H1 (cell line): Measurements from ENCODE around the gene BZW1. TPM values are rescaled to one million over a fixed set of nuclear protein-coding genes. Genes with fewer than 3 reads are reported as not detected.

ENCODE experiments used
- CTCF ChIA-PET: fragments of 300-600 bp; sonication (Branson Sonifier 250); formaldehyde crosslinking; loops from one replicate; lab custom pipeline; 2021; ENCODE audit not compliant: partially characterized antibody; lab: Charles Lee
- POLR2A ChIA-PET: fragments of 300-600 bp; sonication (Branson Sonifier 250); formaldehyde crosslinking; loops from one replicate; lab custom pipeline; 2021; ENCODE audit warnings: inconsistent platforms; ENCODE audit not compliant: partially characterized antibody; lab: Charles Lee
- DNase-seq, 2 experiments: peaks; one replicate each; pipeline versions ENCODE4 v3.0.0 to v3.0.0-alpha.2; 2010 to 2022; ENCODE audit warnings: low spot score in 2 of 2, low read depth in 1 of 2, mixed read lengths in 1 of 2
- FAIRE-seq: peaks from 2 replicates; lab custom pipeline; 2011; peaks lifted over from hg19 to GRCh38; lab: Jason Lieb, UNC
- H2AFZ ChIP-seq: 2 replicates; pipeline ENCODE4 v1.8.1; 2012; ENCODE audit warnings: low read length, inconsistent platforms
- H2AK5ac ChIP-seq: 2 replicates; pipeline ENCODE4 v1.6.1; 2013; ENCODE audit warnings: low read depth, low read length
- H2BK120ac ChIP-seq: replicated peaks from 2 replicates; pipeline ENCODE3; 2013; ENCODE audit warnings: low read depth, low read length, inconsistent platforms
- H2BK12ac ChIP-seq: 2 replicates; pipeline ENCODE4 v1.6.1; 2013; ENCODE audit warnings: low read depth, low read length
- H2BK15ac ChIP-seq: 2 replicates; pipeline ENCODE4 v1.6.1; 2013; ENCODE audit warnings: low read length
- H2BK20ac ChIP-seq: 2 replicates; pipeline ENCODE4 v1.6.1; 2013; ENCODE audit warnings: low read length
- H2BK5ac ChIP-seq: 2 replicates; pipeline ENCODE4 v1.6.1; 2013; ENCODE audit warnings: low read depth, low read length
- H3K14ac ChIP-seq: 2 replicates; pipeline ENCODE4 v1.6.1; 2013; ENCODE audit warnings: inconsistent platforms; ENCODE audit not compliant: insufficient read length
- H3K18ac ChIP-seq: 2 replicates; pipeline ENCODE4 v1.6.1; 2013; ENCODE audit warnings: low read length; ENCODE audit errors: extremely low read depth
- H3K23ac ChIP-seq: 2 replicates; pipeline ENCODE4 v1.6.1; 2013; ENCODE audit warnings: inconsistent platforms; ENCODE audit not compliant: insufficient read length
- H3K23me2 ChIP-seq: 2 replicates; pipeline ENCODE4 v1.6.1; 2013; ENCODE audit warnings: low read depth, low read length
- H3K27ac ChIP-seq: 2 replicates; pipeline ENCODE4 v1.6.1; 2011; ENCODE audit warnings: low read depth, low read length, inconsistent platforms
- H3K27me3 ChIP-seq, 4 experiments: replicated peaks in 1 of 4; 1 replicate in 1 of 4; 2 replicates in 3 of 4; pipeline versions ENCODE4 v1.6.1 to v1.8.1; 2011 to 2013; ENCODE audit warnings: low read length in 3 of 4, mild to moderate bottlenecking in 3 of 4, inconsistent platforms in 2 of 4, mixed read lengths in 2 of 4, moderate library complexity in 1 of 4; ENCODE audit not compliant: control insufficient read depth in 3 of 4, insufficient read depth in 3 of 4; ENCODE audit errors: extremely low read depth in 1 of 4
- H3K36me3 ChIP-seq, 4 experiments: 2 replicates each; pipeline versions ENCODE4 v1.6.1 to v1.8.1; 2011 to 2013; ENCODE audit warnings: mild to moderate bottlenecking in 4 of 4, low read length in 3 of 4, moderate library complexity in 2 of 4, control low read depth in 1 of 4, inconsistent platforms in 1 of 4; ENCODE audit not compliant: insufficient read depth in 4 of 4, control insufficient read depth in 2 of 4
- H3K4ac ChIP-seq: replicated peaks from 2 replicates; pipeline ENCODE3; 2013; ENCODE audit warnings: low read length, low read depth, mixed read lengths, inconsistent platforms; ENCODE audit not compliant: insufficient read length
- H3K4me1 ChIP-seq, 4 experiments: replicated peaks in 1 of 4; 1 replicate in 1 of 4; 2 replicates in 3 of 4; pipeline versions ENCODE4 v1.6.1 to v1.8.1; 2011 to 2013; ENCODE audit warnings: low read length in 3 of 4, inconsistent platforms in 2 of 4, mixed read lengths in 1 of 4; ENCODE audit not compliant: insufficient read depth in 4 of 4, control insufficient read depth in 3 of 4
- H3K4me2 ChIP-seq, 2 experiments: 2 replicates each; pipeline versions ENCODE4 v1.6.1 to v1.8.1; 2011 to 2013; ENCODE audit warnings: low read depth in 2 of 2, low read length in 2 of 2, control low read depth in 1 of 2, inconsistent platforms in 1 of 2, mild to moderate bottlenecking in 1 of 2; ENCODE audit not compliant: insufficient read depth in 1 of 2
- H3K4me3 ChIP-seq, 4 experiments: fragments of 200-600, 300-600 bp in 1 of 4; sonication (generic), shearing (Covaris generic), sonication (Bioruptor Twin) in 1 of 4; 2 replicates each; pipeline versions ENCODE4 v1.5.1 to v1.8.1; 2011 to 2016; ENCODE audit warnings: low read length in 4 of 4, low read depth in 3 of 4, control low read depth in 2 of 4, inconsistent platforms in 2 of 4, mild to moderate bottlenecking in 2 of 4, mixed read lengths in 1 of 4, moderate library complexity in 1 of 4; ENCODE audit not compliant: insufficient read depth in 2 of 4; ENCODE audit errors: extremely low read depth in 1 of 4
- H3K56ac ChIP-seq: replicated peaks from 2 replicates; pipeline ENCODE3; 2013; ENCODE audit warnings: low read depth, mild to moderate bottlenecking, mixed read lengths, low read length, inconsistent platforms; ENCODE audit not compliant: insufficient read length
- H3K79me1 ChIP-seq: 2 replicates; pipeline ENCODE4 v1.6.1; 2013; ENCODE audit warnings: low read depth, low read length, control low read depth
- H3K79me2 ChIP-seq, 2 experiments: 2 replicates each; pipeline versions ENCODE4 v1.6.1 to v1.8.1; 2012 to 2013; ENCODE audit warnings: low read length in 2 of 2, mild to moderate bottlenecking in 2 of 2, inconsistent platforms in 1 of 2; ENCODE audit not compliant: insufficient read depth in 2 of 2, control insufficient read depth in 1 of 2
- H3K9ac ChIP-seq, 4 experiments: replicated peaks in 1 of 4; 1 replicate in 1 of 4; 2 replicates in 3 of 4; pipeline versions ENCODE4 v1.6.1 to v1.8.1; 2011 to 2013; ENCODE audit warnings: low read depth in 3 of 4, low read length in 3 of 4, control low read depth in 2 of 4, mild to moderate bottlenecking in 2 of 4, moderate library complexity in 2 of 4, inconsistent platforms in 1 of 4; ENCODE audit errors: extremely low read depth in 1 of 4
- H3K9me3 ChIP-seq, 2 experiments: 2 replicates each; pipeline versions ENCODE4 v1.6.1 to v1.8.1; 2012 to 2013; ENCODE audit warnings: mild to moderate bottlenecking in 2 of 2, moderate library complexity in 2 of 2, control low read depth in 1 of 2, inconsistent platforms in 1 of 2, low read depth in 1 of 2, low read length in 1 of 2, mixed read lengths in 1 of 2; ENCODE audit not compliant: insufficient read depth in 2 of 2
- H4K20me1 ChIP-seq, 2 experiments: replicated peaks in 1 of 2; 2 replicates each; pipeline versions ENCODE3 to v1.8.1; 2011 to 2013; ENCODE audit warnings: inconsistent platforms in 2 of 2, low read length in 2 of 2, mild to moderate bottlenecking in 1 of 2; ENCODE audit not compliant: insufficient read depth in 2 of 2, control insufficient read depth in 1 of 2
- H4K5ac ChIP-seq: 2 replicates; pipeline ENCODE4 v1.6.1; 2013; ENCODE audit warnings: low read length, low read depth, mixed read lengths, inconsistent platforms; ENCODE audit not compliant: insufficient read length
- H4K8ac ChIP-seq: 2 replicates; pipeline ENCODE4 v1.8.0; 2013; ENCODE audit warnings: mild to moderate bottlenecking, moderate library complexity, low read length, inconsistent platforms; ENCODE audit not compliant: insufficient read depth; ENCODE audit errors: extremely low read depth
- H4K91ac ChIP-seq: replicated peaks from 2 replicates; pipeline ENCODE3; 2013; ENCODE audit warnings: low read length, mixed read lengths, inconsistent platforms; ENCODE audit not compliant: insufficient read length
- BRCA1 ChIP-seq: IDR thresholded peaks from 2 replicates; pipeline ENCODE4 v1.6.1; 2012; ENCODE audit warnings: low read depth, low read length, improper control_type of control experiment
- GTF2F1 ChIP-seq: IDR thresholded peaks from 2 replicates; pipeline ENCODE4 v1.6.1; 2012; ENCODE audit warnings: low read depth, low read length, improper control_type of control experiment, borderline replicate concordance
- KDM4A ChIP-seq: IDR thresholded peaks from one replicate; pipeline ENCODE4 v1.7.1; 2012; ENCODE audit warnings: low read depth, mild to moderate bottlenecking, moderate library complexity, low read length, inconsistent platforms; ENCODE audit not compliant: severe bottlenecking
- NANOG ChIP-seq: IDR thresholded peaks from 2 replicates; pipeline ENCODE4 v1.6.1; 2011; ENCODE audit warnings: low read length, low read depth, mild to moderate bottlenecking, inconsistent platforms; ENCODE audit not compliant: insufficient read depth, poor library complexity, severe bottlenecking
- POLR2A ChIP-seq, 2 experiments: IDR thresholded peaks; 1 replicate in 1 of 2; 2 replicates in 1 of 2; pipeline ENCODE4 v1.6.1; 2011; ENCODE audit warnings: low read depth in 2 of 2, low read length in 2 of 2, mild to moderate bottlenecking in 2 of 2; ENCODE audit errors: control extremely low read depth in 1 of 2
- POU5F1 ChIP-seq: IDR thresholded peaks from 2 replicates; pipeline ENCODE4 v1.6.1; 2011; ENCODE audit warnings: low read depth, mild to moderate bottlenecking, low read length, moderate library complexity
- RXRA ChIP-seq: IDR thresholded peaks from 2 replicates; pipeline ENCODE4 v1.6.1; 2011; ENCODE audit warnings: low read depth, mild to moderate bottlenecking, low read length, moderate library complexity; ENCODE audit not compliant: insufficient read depth
- SUZ12 ChIP-seq: fragments of 200-600 bp; sonication (generic); IDR thresholded peaks from 2 replicates; pipeline ENCODE4 v1.6.1; 2012; ENCODE audit warnings: mild to moderate bottlenecking, inconsistent platforms, low read length, moderate library complexity, mixed read lengths
- TEAD4 ChIP-seq: IDR thresholded peaks from 2 replicates; pipeline ENCODE4 v1.6.1; 2012; ENCODE audit warnings: low read depth, low read length, inconsistent platforms, mixed read lengths
- WGBS, 2 experiments: shearing (Covaris generic) in 1 of 2; methylation state at CpG; one replicate each; pipeline versions ENCODE4 v1.1.6 to v1.1.7; 2013 to 2015; ENCODE audit warnings: low lambda C conversion rate in 2 of 2, mixed read lengths in 2 of 2, inconsistent platforms in 1 of 2, low coverage in 1 of 2, missing lambda C conversion rate in 1 of 2; ENCODE audit not compliant: insufficient replicate concordance in 2 of 2, insufficient coverage in 1 of 2, insufficient read length in 1 of 2; ENCODE audit errors: extremely low coverage in 1 of 2, missing lambda C conversion rate in 1 of 2; 5-methylcytosine and 5-hydroxymethylcytosine counted together
- polyA plus RNA-seq, 7 experiments: library from polyadenylated mRNA; depleted of rRNA in 3 of 7; stranded (reverse) in 5 of 7; unstranded in 2 of 7; fragments of >200 nt in 5 of 7; fragments of 200-250 nt in 2 of 7; gene quantifications; 1 replicate in 5 of 7; 2 replicates in 1 of 7; 4 replicates in 1 of 7; pipeline versions ENCODE4 v1.2.1 to v1.2.3, GENCODE V29; 2011 to 2013; ENCODE audit warnings: missing spikeins in 2 of 7, mixed read lengths in 2 of 7
- total RNA-seq: library from RNA; stranded (reverse); fragmentation: NEBNext Ultra II Directional; extraction: Animal tissue kit (Norgen Biotek cat#: 25700); gene quantifications from 2 replicates; pipeline ENCODE4 v1.2.1, GENCODE V29; 2021

The BZW1 gene
- total and polyA plus RNA-seq, 2 of the 8 experiments (the other 6 are each of a cell fraction or from before 2014, with no cell fraction given): 152 to 335 TPM

DNA sequence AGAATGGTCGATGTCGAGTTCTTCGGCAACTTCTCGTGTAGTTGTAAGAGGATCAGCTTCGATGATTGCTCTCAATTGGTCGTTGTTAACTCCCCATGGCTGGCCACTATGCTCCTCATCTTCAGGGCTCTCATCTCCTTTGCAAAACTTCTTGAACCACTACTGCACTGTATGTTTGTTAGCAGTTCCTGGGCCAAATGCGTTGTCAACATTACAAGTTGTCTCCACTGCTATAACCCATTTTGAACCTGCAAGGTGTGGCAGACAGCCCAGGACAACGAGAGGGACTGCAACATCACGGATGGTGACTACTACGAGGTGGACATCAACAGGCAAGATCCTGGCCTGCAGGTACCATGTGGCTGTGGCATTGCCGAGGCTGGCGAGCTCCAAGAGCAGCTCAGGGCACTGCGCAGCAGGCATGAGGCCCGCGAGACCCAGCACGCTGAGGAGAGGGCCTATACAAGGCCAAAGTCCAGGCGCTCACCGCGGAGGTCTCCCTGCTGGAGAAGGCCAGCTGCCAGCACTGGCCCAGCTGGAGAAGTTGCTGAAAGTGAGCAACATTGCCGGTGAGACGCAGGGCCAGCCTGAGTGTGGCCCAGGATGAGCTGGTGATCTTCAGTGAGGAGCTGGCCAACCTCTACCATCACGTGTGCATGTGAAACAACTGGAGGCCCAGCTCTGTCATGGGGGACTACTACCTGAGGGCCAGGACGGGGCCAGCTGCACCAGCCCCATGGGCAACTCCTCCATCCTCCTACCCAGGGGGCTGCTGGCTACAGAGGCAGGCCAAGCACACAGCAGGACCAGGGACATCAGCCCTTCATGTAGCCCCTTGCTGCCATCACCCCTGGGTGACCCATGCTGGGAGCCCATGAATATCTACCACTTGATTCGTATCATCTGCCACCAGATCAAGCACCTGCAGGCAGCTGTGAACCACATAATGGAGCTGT, 32.6 kb downstream of the BZW1 start:
- Histone ChIP-seq H3K4me2 (no peak overlapping the region), H3K56ac (no peak overlapping the region), H2AFZ (no peak overlapping the region), H3K4me1 (peaks cover 0 to 3% (median 2%) of the 10 kb centered on the region in 4 experiments; a peak in 4 of 7 replicates), H3K79me2 (no peaks in the 10 kb centered on the region), H2AK5ac (no peak overlapping the region), H4K91ac (no peak overlapping the region), H3K4ac (no peak overlapping the region), H4K20me1 (no peaks in the 10 kb centered on the region), H2BK5ac (no peak overlapping the region), H2BK15ac (no peak overlapping the region), H3K27ac (no peak overlapping the region), H2BK120ac (no peak overlapping the region), H4K5ac (no peak overlapping the region)
- DNase-seq (no peak), FAIRE-seq (no peak)
- TF ChIP-seq GTF2F1 (no peak), POLR2A (IDR thresholded peaks at IDR 0.05; ENCODE audit: control extremely low read depth in 1 of 2, low read depth in 2 of 2, low read length in 2 of 2) (no peak), BRCA1 (no peak), TEAD4 (no peak), NANOG (no peak), POU5F1 (no peak), KDM4A (no peak), RXRA (no peak), SUZ12 (no peak)
- TF ChIP-seq, all 59 proteins: peak for 0
- Histone ChIP-seq H3K27me3 (no peaks in the 10 kb centered on the region), H3K18ac (no peak overlapping the region), H3K14ac (no peak overlapping the region), H4K8ac (no peak overlapping the region), H3K9ac (no peak overlapping the region), H3K79me1 (no peaks in the 10 kb centered on the region), H2BK20ac (no peak overlapping the region), H2BK12ac (no peak overlapping the region), H3K36me3 (no peaks in the 10 kb centered on the region), H3K23me2 (no peaks in the 10 kb centered on the region), H3K23ac (no peak overlapping the region), H3K4me3 (no peak overlapping the region), H3K9me3 (no peaks in the 10 kb centered on the region)
- WGBS, 2 experiments: 91% methylated on average over 24 of the region's 24 CpGs; no CpG with 5 or more reads in 1 of the 2 experiments
- POLR2A ChIA-PET: interaction anchor here (0.9 to 2.4 kb wide), 7 partner anchors 11 to 32 kb away, joined by 3 to 7 read pairs (median 4); partner anchors contain the start of gene CLK1
- CTCF ChIA-PET: interaction anchor here (0.8 to 1.5 kb wide), 8 partner anchors 10 to 98 kb away, joined by 3 to 5 read pairs (median 4); partner anchors contain the start of gene NIF3L1
